ENCODE measurements around the gene CASZ1. TPM values are rescaled to one million over a fixed set of nuclear protein-coding genes. Genes with fewer than 3 reads are reported as not detected.

CASZ1 gene
- total RNA-seq, 1 experiment from 2014 or later, result 27.8 TPM

- ChIA-PET POLR2A (no interaction called here), CTCF (no interaction called here)
- no peak overlapping the region for H3K27ac ChIP-seq (ENCODE audit: low read length)
- no peaks in the 10 kb centered on the region for H3K4me1 ChIP-seq (ENCODE audit: control insufficient read depth, insufficient read depth, low read length)
- TF ChIP-seq SIN3A (IDR thresholded peaks at IDR 0.05; ENCODE audit: borderline replicate concordance, insufficient read depth, low read depth, low read length), result no peak
- no peak for TF ChIP-seq REST (IDR thresholded peaks at IDR 0.05; ENCODE audit: insufficient read depth in 1 of 2, low read depth in 2 of 2, low read length in 1 of 2)
- TF ChIP-seq, protein P1, sequence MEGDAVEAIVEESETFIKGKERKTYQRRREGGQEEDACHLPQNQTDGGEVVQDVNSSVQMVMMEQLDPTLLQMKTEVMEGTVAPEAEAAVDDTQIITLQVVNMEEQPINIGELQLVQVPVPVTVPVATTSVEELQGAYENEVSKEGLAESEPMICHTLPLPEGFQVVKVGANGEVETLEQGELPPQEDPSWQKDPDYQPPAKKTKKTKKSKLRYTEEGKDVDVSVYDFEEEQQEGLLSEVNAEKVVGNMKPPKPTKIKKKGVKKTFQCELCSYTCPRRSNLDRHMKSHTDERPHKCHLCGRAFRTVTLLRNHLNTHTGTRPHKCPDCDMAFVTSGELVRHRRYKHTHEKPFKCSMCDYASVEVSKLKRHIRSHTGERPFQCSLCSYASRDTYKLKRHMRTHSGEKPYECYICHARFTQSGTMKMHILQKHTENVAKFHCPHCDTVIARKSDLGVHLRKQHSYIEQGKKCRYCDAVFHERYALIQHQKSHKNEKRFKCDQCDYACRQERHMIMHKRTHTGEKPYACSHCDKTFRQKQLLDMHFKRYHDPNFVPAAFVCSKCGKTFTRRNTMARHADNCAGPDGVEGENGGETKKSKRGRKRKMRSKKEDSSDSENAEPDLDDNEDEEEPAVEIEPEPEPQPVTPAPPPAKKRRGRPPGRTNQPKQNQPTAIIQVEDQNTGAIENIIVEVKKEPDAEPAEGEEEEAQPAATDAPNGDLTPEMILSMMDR (IDR thresholded peaks at IDR 0.05), result no peak
- no peaks in the 10 kb centered on the region for H3K27me3 ChIP-seq (ENCODE audit: control insufficient read depth, insufficient read depth, low read length)
- in situ Hi-C loops (cut with HindIII; ENCODE audit: low pct_unique_long_range_greater_than_20kb, low sequenced_read_pairs) (no loop called here), intact Hi-C loops (cut with micrococcal nuclease; ENCODE audit: unreplicated experiment) (no loop called here)
- BruUV-seq (replicated peaks), result no TSS peak
- ATAC-seq (peak; percentile 35; the same call in 1 of the 2 replicates), DNase-seq (ENCODE audit: low read depth, low spot score) (no peak)
- H3K4me3 ChIP-seq (ENCODE audit: low read depth in 2 of 2, low read length in 2 of 2), result no peak overlapping the region
- no peaks in the 10 kb centered on the region for H3K9me3 ChIP-seq (ENCODE audit: control insufficient read depth, insufficient read depth, low read depth, low read length)
- no peaks in the 10 kb centered on the region for H3K36me3 ChIP-seq (ENCODE audit: control insufficient read depth, insufficient read depth, low read length)
Measured at GRCh38 chr1:10835822-10836421, 39.5 kb upstream of the CASZ1 start.

DNA sequence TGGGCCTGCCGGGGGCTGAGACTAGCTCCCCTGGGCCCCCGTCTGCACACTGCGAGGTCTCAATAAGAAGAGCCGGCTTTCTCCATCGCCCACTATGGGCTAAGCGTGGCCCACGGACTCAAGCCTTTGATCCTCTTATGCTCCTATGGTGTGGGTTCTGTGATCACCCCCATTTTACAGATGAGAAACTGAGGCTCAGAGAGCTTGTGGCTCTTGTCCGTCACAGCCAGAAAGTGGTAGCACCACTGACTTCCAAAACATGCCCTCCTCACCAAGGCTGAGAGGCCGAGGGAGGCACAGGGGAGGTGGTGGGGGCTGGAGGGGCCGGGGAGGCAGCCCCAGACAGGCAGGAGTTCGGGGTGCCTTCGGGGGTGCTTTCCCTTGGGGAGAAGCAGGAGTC lies 39.0 kb upstream of the CASZ1 start:
- ChIA-PET CTCF (no interaction called here), POLR2A (interaction anchor here (0.7 kb wide), 1 partner anchor 180 kb away, joined by 11 read pairs; no protein-coding TSS in a partner anchor)
- Histone ChIP-seq H3K4me1 (ENCODE audit: control insufficient read depth, insufficient read depth, low read length) (no peaks in the 10 kb centered on the region), H3K27me3 (ENCODE audit: control insufficient read depth, insufficient read depth, low read length) (no peaks in the 10 kb centered on the region), H3K9me3 (ENCODE audit: control insufficient read depth, insufficient read depth, low read depth, low read length) (no peaks in the 10 kb centered on the region), H3K27ac (ENCODE audit: low read length) (no peak overlapping the region), H3K4me3 (ENCODE audit: low read depth in 2 of 2, low read length in 2 of 2) (no peak overlapping the region), H3K36me3 (ENCODE audit: control insufficient read depth, insufficient read depth, low read length) (no peaks in the 10 kb centered on the region)
- DNase-seq (ENCODE audit: low read depth, low spot score), result no peak
- BruUV-seq (replicated peaks), result no TSS peak
- TF ChIP-seq POLR2AphosphoS5 (IDR thresholded peaks at IDR 0.05; ENCODE audit: low read depth, low read length) (no peak), REST (IDR thresholded peaks at IDR 0.05; ENCODE audit: insufficient read depth in 1 of 2, low read depth in 2 of 2, low read length in 1 of 2) (no peak), TCF7L2 (IDR thresholded peaks at IDR 0.05; ENCODE audit: low read depth, low read length) (no peak), SIN3A (IDR thresholded peaks at IDR 0.05; ENCODE audit: borderline replicate concordance, insufficient read depth, low read depth, low read length) (no peak)
- TF ChIP-seq, protein P1 (IDR thresholded peaks at IDR 0.05), result no peak
- in situ Hi-C loops (cut with HindIII; ENCODE audit: low pct_unique_long_range_greater_than_20kb, low sequenced_read_pairs) (no loop called here), intact Hi-C loops (cut with micrococcal nuclease; ENCODE audit: unreplicated experiment) (no loop called here)
- ATAC-seq, result no peak

Data from Panc1 (cell line).